Left lung (tissue), 10 donors: Measurements from ENCODE around the gene SARNP. TPM values are rescaled to one million over a fixed set of nuclear protein-coding genes. Genes with fewer than 3 reads are reported as not detected.

Experiments
- ATAC-seq: fragments of 200-7000 bp; cut with Tn5 transposase; one replicate; pipeline ENCODE4 v1.9.1; 2020; ENCODE audit warnings: moderate library complexity
- DNase-seq, 4 donors: peaks; one replicate each; pipeline ENCODE4 v3.0.0-alpha.2; 2013 to 2020
- H3K27ac ChIP-seq, 2 donors: fragments of 200-600 bp; sonication (generic) in 1 of 2; one replicate each; pipeline versions ENCODE4 v1.5.0 to v1.8.0; 2020 to 2021
- H3K27me3 ChIP-seq, 2 donors: fragments of 200-600 bp; sonication (generic) in 1 of 2; one replicate each; pipeline versions ENCODE4 v1.5.0 to v1.8.0; 2020 to 2021
- H3K36me3 ChIP-seq, 2 donors: fragments of 200-600 bp; sonication (generic) in 1 of 2; one replicate each; pipeline versions ENCODE4 v1.5.0 to v1.8.0; 2020 to 2021
- H3K4me1 ChIP-seq, 2 donors: fragments of 200-600 bp; one replicate each; pipeline ENCODE4 v1.8.0; 2021
- H3K4me3 ChIP-seq, 2 donors: fragments of 200-600 bp; sonication (generic) in 1 of 2; one replicate each; pipeline versions ENCODE4 v1.5.0 to v1.8.0; 2020 to 2021; ENCODE audit warnings: mild to moderate bottlenecking in 1 of 2
- H3K9me3 ChIP-seq, 2 donors: fragments of 200-600 bp; sonication (generic) in 1 of 2; one replicate each; pipeline versions ENCODE4 v1.5.0 to v1.8.0; 2020 to 2021
- CTCF ChIP-seq, 2 donors: fragments of 200-600 bp; sonication (generic) in 1 of 2; IDR thresholded peaks; one replicate each; pipeline versions ENCODE4 v1.5.0 to v1.8.0; 2021; ENCODE audit warnings: antibody characterized with exemption in 2 of 2
- intact Hi-C, 2 donors: fragments of 100-400 bp; cut with DNase I; formaldehyde crosslinking; loops; one replicate each; pipeline versions ENCODE4 v1.11.2 to v1.14.2; 2022
- polyA plus RNA-seq, 6 donors: library from polyadenylated mRNA; unstranded; fragments of 120-200 nt; gene quantifications; one replicate each; pipeline ENCODE4 v1.2.1, GENCODE V29; 2013; ENCODE audit not compliant: insufficient read length in 6 of 6
- total RNA-seq, 2 donors: library from RNA; stranded (reverse); fragmentation: NEBNext Ultra II Directional; extraction: Animal tissue kit (Norgen Biotek cat#: 25700); gene quantifications; one replicate each; pipeline ENCODE4 v1.2.1, GENCODE V29; 2021
- donor health status: DM: no; HTN: yes; CAD: no.
- donor health status: DM: no; HTN: no; CAD: no.

Gene SARNP
- total and polyA plus RNA-seq, 8 donors = 49.4 to 128 (median 99.2) TPM

DNA sequence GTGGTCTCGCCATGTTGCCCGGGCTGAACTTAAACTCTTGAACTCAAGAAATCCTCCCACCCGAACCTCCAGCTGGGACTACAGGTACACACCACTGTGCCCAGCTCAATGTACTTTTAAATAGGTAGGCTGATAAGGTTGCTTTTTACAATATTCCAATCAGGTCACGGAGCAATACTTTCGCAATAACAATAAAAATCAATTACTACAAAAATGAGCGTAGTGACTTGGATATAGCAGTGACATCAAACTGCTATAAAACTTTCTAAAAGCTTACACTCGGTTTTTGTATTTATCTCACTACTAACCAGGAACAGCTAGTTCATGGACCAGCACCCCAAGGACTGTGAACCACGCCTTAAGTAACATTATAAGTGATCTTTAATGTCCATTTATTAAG, 10.5 kb downstream of the SARNP start:
- DNase-seq (no peak), ATAC-seq (no peak)
- no peak for TF ChIP-seq CTCF (IDR thresholded peaks at IDR 0.05)
- intact Hi-C loops = loop anchor here in 1 of 2 donors (10.0 kb wide), 1 partner anchor 62 kb away; the partner anchor contains the start of gene GDF11
- peaks cover 0 to 16% of the 10 kb centered on the region in 2 donors for H3K4me1 ChIP-seq
- H3K27me3 ChIP-seq = no peaks in the 10 kb centered on the region
- no peak overlapping the region for H3K27ac ChIP-seq
- no peak overlapping the region for H3K4me3 ChIP-seq
- H3K9me3 ChIP-seq = no peaks in the 10 kb centered on the region
- H3K36me3 ChIP-seq = peaks cover 0 to 47% of the 10 kb centered on the region in 2 donors

- ATAC-seq (no peak), DNase-seq (no peak)
- Histone ChIP-seq H3K36me3 (peaks cover 9 to 100% of the 10 kb centered on the region in 2 donors), H3K9me3 (no peaks in the 10 kb centered on the region), H3K27ac (no peak overlapping the region), H3K4me3 (no peak overlapping the region), H3K27me3 (no peaks in the 10 kb centered on the region), H3K4me1 (no peaks in the 10 kb centered on the region)
- intact Hi-C loops = no loop called here
- TF ChIP-seq CTCF (IDR thresholded peaks at IDR 0.05) = no peak
Measured at GRCh38 chr12:55797550-55797949, 20.0 kb downstream of the SARNP start.

DNA sequence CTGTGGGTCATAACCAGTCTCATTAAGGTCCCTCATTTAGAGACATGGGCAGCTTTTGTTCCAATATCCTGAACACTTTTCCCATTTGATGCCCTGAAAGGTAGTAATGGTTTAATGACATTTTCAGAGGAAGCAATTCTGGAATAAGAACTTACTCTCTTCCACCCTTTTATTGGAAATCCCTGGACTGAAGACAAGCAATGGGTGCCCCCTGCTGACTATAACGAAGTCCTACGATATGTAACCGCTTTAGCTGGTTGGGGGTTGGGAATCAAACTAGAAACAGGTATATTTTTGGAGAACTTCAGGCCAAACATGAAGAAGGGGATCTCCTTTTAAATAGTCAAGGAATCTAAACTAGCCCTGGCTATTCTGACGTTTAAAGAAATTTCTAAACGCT, 20.5 kb downstream of the SARNP start:
- no peak overlapping the region for H3K27ac ChIP-seq
- peaks cover 9 to 99% of the 10 kb centered on the region in 2 donors for H3K36me3 ChIP-seq
- H3K27me3 ChIP-seq = no peaks in the 10 kb centered on the region
- peak; percentile 74 for ATAC-seq
- intact Hi-C loops = no loop called here
- no peaks in the 10 kb centered on the region for H3K4me1 ChIP-seq
- peak; percentile 12 to 33 for TF ChIP-seq CTCF (IDR thresholded peaks at IDR 0.05)
- peak in 2 of 4 donors; percentile 17 to 58 for DNase-seq
- no peak overlapping the region for H3K4me3 ChIP-seq
- H3K9me3 ChIP-seq = no peaks in the 10 kb centered on the region

- H3K4me1 ChIP-seq = no peaks in the 10 kb centered on the region
- intact Hi-C loops = no loop called here
- no peak for TF ChIP-seq CTCF (IDR thresholded peaks at IDR 0.05)
- H3K27ac ChIP-seq = no peak overlapping the region
- H3K27me3 ChIP-seq = no peaks in the 10 kb centered on the region
- no peaks in the 10 kb centered on the region for H3K9me3 ChIP-seq
- ATAC-seq (no peak), DNase-seq (no peak)
- H3K4me3 ChIP-seq = no peak overlapping the region
- H3K36me3 ChIP-seq = peaks cover 9 to 99% of the 10 kb centered on the region in 2 donors
Measured at GRCh38 chr12:55795950-55796349, 21.6 kb downstream of the SARNP start.

DNA sequence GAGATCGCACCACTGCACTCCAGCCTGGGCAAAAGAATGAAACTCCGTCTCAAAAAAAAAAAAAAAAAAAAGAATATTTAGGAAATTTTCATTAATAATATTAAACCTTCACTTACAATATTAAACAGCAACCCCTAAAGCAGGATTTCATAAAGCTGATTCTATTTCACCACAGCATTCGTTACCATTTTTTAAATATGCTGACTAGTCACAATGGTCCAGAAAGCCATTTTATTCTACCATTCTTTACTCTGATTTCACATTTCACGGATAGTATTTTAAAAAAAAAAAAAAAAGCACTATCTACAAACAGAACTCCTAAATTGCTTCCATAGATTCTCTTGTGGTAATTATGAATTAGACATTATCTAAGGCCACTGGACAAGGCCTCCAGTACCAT, 27.6 kb downstream of the SARNP start:
- H3K4me3 ChIP-seq = no peak overlapping the region
- ATAC-seq = no peak
- intact Hi-C loops = no loop called here

More for the DNA sequence above, 27.6 kb downstream of the SARNP start:
- DNase-seq = no peak
- no peaks in the 10 kb centered on the region for H3K9me3 ChIP-seq
- H3K27me3 ChIP-seq = no peaks in the 10 kb centered on the region
- H3K27ac ChIP-seq = no peak overlapping the region
- TF ChIP-seq CTCF (IDR thresholded peaks at IDR 0.05) = no peak
- no peaks in the 10 kb centered on the region for H3K4me1 ChIP-seq
- H3K36me3 ChIP-seq = peaks cover 7 to 97% of the 10 kb centered on the region in 2 donors
